Calu3 (cell line): Measurements from ENCODE around the gene SLC6A5. TPM values are rescaled to one million over a fixed set of nuclear protein-coding genes. Genes with fewer than 3 reads are reported as not detected.

Source experiments
- BruUV-seq: library from RNA; stranded (reverse); fragments of 400-500 nt; replicated peaks from 2 replicates; lab custom pipeline; 2021; lab: Mats Ljungman, UMichigan
- CTCF ChIA-PET: fragments of 300-600 bp; sonication (Branson Sonifier 250); formaldehyde crosslinking; loops from one replicate; lab custom pipeline; 2022; ENCODE audit warnings: antibody characterized with exemption; lab: Charles Lee
- DNase-seq: peaks from one replicate; pipeline ENCODE4 v3.0.0; 2022
- H3K27ac Mint-ChIP-seq: one replicate; pipeline ENCODE4 v1.8.0; 2022; ENCODE audit warnings: mixed read lengths; ENCODE audit not compliant: unreplicated experiment
- H3K27me3 Mint-ChIP-seq: one replicate; pipeline ENCODE4 v1.8.0; 2022; ENCODE audit warnings: mixed read lengths; ENCODE audit not compliant: unreplicated experiment
- H3K36me3 Mint-ChIP-seq: one replicate; pipeline ENCODE4 v1.8.0; 2022; ENCODE audit warnings: mild to moderate bottlenecking, moderate library complexity, mixed read lengths; ENCODE audit not compliant: insufficient read depth, unreplicated experiment
- H3K4me1 Mint-ChIP-seq: one replicate; pipeline ENCODE4 v1.8.0; 2022; ENCODE audit warnings: mild to moderate bottlenecking, low read depth, mixed read lengths; ENCODE audit not compliant: unreplicated experiment
- H3K4me3 Mint-ChIP-seq: one replicate; pipeline ENCODE4 v1.8.0; 2022; ENCODE audit warnings: mild to moderate bottlenecking, low read depth, moderate library complexity, mixed read lengths; ENCODE audit not compliant: unreplicated experiment
- H3K9me3 Mint-ChIP-seq: one replicate; pipeline ENCODE4 v1.8.0; 2022; ENCODE audit warnings: low read depth, mixed read lengths; ENCODE audit not compliant: unreplicated experiment
- intact Hi-C: fragments of 100-400 bp; cut with micrococcal nuclease; formaldehyde crosslinking; loops from one replicate; pipeline ENCODE4 v1.10.0; 2022; ENCODE audit not compliant: unreplicated experiment
- total RNA-seq: library from RNA; stranded (reverse); gene quantifications from 2 replicates; pipeline ENCODE4 v1.2.3, GENCODE V29; 2022
- TF ChIP-seq, protein P1 (sequence below): fragments of 200-600 bp; IDR thresholded peaks from one replicate; pipeline ENCODE4 v1.8.0; 2022; ENCODE audit warnings: antibody characterized with exemption; ENCODE audit not compliant: unreplicated experiment

The SLC6A5 gene
- total RNA-seq, 1 experiment from 2014 or later: not detected

DNA sequence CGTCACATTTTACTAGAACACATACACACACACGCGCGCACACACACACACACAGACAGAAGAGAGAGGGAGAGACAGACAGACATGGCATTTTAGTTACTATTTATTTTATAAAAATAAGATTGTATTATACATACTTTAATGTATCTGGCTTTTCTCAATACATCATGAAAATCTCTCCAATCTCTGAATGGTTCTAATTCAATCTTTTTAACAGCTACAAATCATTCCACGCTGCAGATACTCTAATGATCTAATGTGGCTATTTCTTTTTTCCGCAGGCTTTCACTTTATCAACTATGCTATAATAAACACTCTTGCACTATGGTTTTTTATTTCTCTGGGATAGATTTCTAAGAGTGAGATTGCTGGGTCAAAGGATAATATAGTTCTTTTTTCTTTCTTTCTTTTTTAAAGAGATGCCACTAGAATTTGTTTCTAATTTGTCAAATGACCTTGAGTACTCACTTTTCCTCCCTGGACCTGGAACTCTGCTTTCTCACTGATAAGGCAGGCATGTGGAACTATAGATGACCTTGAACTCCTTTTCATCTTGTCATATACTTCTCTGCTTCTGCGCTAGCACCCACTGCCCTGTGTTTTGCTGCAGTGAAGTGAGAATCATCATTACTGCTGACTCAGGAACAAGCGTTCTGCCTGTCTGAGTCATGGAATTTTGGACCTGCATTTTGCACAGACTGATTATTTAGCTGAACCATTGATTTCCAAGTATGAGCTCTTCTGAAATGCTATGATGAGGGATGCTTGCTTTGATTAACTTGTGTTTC is 4.9 kb upstream of the SLC6A5 start:
- CTCF ChIA-PET: no interaction called here
- no TSS peak for BruUV-seq
- H3K4me3 Mint-ChIP-seq: no peak overlapping the region
- no peaks in the 10 kb centered on the region for H3K4me1 Mint-ChIP-seq
- TF ChIP-seq, protein P1, sequence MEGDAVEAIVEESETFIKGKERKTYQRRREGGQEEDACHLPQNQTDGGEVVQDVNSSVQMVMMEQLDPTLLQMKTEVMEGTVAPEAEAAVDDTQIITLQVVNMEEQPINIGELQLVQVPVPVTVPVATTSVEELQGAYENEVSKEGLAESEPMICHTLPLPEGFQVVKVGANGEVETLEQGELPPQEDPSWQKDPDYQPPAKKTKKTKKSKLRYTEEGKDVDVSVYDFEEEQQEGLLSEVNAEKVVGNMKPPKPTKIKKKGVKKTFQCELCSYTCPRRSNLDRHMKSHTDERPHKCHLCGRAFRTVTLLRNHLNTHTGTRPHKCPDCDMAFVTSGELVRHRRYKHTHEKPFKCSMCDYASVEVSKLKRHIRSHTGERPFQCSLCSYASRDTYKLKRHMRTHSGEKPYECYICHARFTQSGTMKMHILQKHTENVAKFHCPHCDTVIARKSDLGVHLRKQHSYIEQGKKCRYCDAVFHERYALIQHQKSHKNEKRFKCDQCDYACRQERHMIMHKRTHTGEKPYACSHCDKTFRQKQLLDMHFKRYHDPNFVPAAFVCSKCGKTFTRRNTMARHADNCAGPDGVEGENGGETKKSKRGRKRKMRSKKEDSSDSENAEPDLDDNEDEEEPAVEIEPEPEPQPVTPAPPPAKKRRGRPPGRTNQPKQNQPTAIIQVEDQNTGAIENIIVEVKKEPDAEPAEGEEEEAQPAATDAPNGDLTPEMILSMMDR: no peak
- H3K27ac Mint-ChIP-seq: no peak overlapping the region
- H3K9me3 Mint-ChIP-seq: no peaks in the 10 kb centered on the region
- peaks cover 62% of the 10 kb centered on the region for H3K27me3 Mint-ChIP-seq
- no peak for DNase-seq
- intact Hi-C loops: no loop called here
- no peaks in the 10 kb centered on the region for H3K36me3 Mint-ChIP-seq

DNA sequence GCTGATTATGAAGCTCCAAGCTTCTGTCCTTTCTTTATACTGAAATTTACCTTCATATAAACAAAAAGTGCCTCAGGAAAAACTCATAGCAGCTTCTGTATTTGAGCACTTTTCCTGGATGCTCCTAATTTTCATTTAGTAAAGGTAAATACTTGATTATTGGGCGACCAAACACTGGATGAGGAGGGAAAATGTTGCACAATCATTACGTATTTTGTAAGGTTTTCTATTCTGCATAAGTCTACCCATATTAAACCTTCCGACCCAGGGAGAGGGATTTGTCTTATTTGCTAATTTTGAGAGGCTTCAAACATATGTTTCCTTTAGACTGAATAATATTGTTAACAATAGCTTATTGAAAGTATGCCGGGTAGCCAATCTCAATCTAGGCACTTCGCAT is 4.3 kb upstream of the SLC6A5 start:
- Mint-ChIP-seq H3K27me3 (peaks cover 63% of the 10 kb centered on the region), H3K27ac (no peak overlapping the region), H3K4me3 (no peak overlapping the region), H3K9me3 (no peaks in the 10 kb centered on the region), H3K36me3 (no peaks in the 10 kb centered on the region), H3K4me1 (no peaks in the 10 kb centered on the region)
- CTCF ChIA-PET: no interaction called here
- BruUV-seq: no TSS peak
- intact Hi-C loops: no loop called here
- TF ChIP-seq, protein P1: no peak
- DNase-seq: no peak

DNA sequence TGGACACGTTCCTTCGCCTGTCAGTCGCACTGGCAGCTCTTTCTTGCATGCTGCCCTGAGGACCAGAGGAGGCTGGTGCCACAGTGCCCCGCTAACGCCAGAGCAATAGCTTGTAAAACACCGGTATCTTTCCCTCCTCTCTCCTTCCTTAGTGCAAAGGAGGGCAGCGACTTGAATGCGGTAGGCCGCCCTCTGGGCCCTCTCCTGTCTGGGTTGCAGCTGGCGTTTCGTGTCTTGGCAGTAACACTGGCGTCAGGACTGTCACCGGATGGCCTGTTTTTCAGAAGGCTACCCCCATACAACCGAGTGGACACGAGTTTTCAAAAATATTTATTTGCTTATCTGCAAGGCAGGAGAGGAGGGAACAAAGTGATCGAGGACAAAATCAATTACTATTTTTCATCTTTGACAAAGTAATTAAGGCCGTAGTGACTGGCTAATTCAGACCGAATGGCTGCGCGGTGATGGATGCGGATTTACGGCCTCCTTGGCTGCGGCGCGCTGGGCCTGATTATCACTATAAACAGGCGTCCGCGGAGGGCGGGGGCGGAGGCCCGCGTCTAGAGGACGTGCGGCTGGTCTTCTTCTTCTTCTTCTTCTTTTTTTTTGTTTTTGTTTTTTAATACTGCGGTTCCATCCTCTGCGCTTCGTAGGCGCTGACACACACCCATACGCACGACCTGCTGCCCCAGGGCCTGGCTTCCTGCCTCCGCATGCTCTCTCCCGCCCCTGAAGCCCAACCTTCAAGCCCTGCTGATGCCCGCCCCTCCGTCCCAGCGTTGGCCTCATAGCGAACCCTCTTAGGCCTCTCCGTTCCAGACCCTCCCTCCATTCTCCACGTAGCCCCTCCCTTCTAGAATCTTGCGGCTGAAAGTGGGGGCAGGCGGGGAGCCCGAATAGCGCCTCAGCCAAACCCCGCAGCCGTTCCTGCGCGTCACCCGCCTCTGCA is 2.9 kb upstream of the SLC6A5 start:
- TF ChIP-seq, protein P1: no peak
- no peak overlapping the region for H3K4me3 Mint-ChIP-seq
- no peaks in the 10 kb centered on the region for H3K36me3 Mint-ChIP-seq
- no peaks in the 10 kb centered on the region for H3K9me3 Mint-ChIP-seq
- no peaks in the 10 kb centered on the region for H3K4me1 Mint-ChIP-seq
- no TSS peak for BruUV-seq
- no peak overlapping the region for H3K27ac Mint-ChIP-seq
- no peak for DNase-seq
- intact Hi-C loops: no loop called here
- CTCF ChIA-PET: no interaction called here
- peaks cover 70% of the 10 kb centered on the region for H3K27me3 Mint-ChIP-seq

DNA sequence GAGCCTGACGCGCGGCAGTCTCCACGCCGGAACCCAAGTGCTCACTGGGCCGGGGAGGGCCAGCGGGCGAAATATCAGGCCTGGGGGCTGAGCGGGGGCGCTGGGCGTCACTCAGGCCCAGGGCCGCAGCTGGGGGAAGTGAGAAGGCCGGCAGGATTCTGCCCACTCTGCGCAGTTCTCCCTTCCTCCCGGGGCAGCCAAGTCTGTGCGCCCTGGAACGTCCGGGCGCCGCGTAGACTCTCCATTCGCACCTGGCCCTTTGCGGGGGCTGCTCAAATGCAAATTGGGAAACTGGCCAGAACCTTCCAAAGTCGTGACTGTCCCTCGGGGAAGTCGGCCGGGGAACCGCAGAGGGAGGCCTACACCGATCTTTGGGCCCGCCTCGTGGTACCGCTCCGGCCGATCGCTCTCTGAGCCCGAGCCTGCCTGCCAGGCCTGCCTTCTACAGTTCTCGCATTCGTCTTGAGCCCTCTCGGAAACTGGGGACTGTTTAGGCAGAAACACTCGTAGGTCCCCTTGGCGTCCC is 2.2 kb upstream of the SLC6A5 start:
- TF ChIP-seq, protein P1: no peak
- no TSS peak for BruUV-seq
- Mint-ChIP-seq H3K9me3 (no peaks in the 10 kb centered on the region), H3K27ac (no peak overlapping the region), H3K36me3 (no peaks in the 10 kb centered on the region), H3K4me1 (no peaks in the 10 kb centered on the region), H3K27me3 (peaks cover 78% of the 10 kb centered on the region), H3K4me3 (no peak overlapping the region)
- CTCF ChIA-PET: interaction anchor here (1.0 kb wide), 1 partner anchor 11 kb away, joined by 3 read pairs; no protein-coding TSS in a partner anchor
- DNase-seq: no peak
- intact Hi-C loops: no loop called here
